Cardiac fibroblast (primary cell): ENCODE data around the gene ZNF527.
A peak's percentile ranks its signal among the peaks of the same experiment; 100 is the strongest.

Experiments used
- DNase-seq, 2 donors: peaks; one replicate each; pipeline versions ENCODE4 v3.0.0 to v3.0.0-alpha.2; 2010; ENCODE audit warnings: low read depth in 2 of 2
- H3K4me3 ChIP-seq, 2 donors: replicated peaks in 1 of 2; 1 replicate in 1 of 2; 2 replicates in 1 of 2; pipeline ENCODE4 v1.5.1; 2011; ENCODE audit warnings: low read depth in 2 of 2, low read length in 2 of 2, mild to moderate bottlenecking in 2 of 2, moderate library complexity in 1 of 2
- CTCF ChIP-seq: IDR thresholded peaks from one replicate; pipeline ENCODE4 v1.5.1; 2011; ENCODE audit warnings: low read depth, mild to moderate bottlenecking, low read length, inconsistent platforms

The ZNF527 gene

GRCh38 chr19:37370880-37371661, at the start of gene ZNF527:
TSS of gene ZNF527 (plus strand) at chr19:37371099. CDS start at chr19:37374199, 3,100 bp downstream.
- no peak for TF ChIP-seq CTCF
- peak within 1 kb of the TSS; percentile 69 to 79 for H3K4me3 ChIP-seq
- DNase-seq = peak; percentile 97 to 98

DNA sequence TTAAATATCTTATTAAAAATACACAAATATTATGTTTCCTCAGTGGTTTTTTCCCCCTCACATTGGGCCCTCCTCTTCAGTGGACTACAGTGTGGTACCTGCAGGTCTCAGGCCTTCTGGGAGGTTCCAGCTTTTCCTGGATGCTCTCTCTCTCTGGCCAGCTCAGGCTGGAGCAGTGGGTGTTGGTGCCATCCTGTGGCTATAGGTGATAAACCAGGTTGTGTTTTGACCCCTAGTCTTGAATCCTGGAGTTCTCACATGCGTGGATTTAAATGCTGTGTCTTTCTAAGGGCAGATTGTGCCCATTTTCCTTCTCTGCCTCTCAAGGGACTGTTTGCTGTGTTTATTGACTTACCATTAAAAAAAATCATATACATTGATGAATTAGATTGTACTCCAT, 41.2 kb upstream of the ZNF527 start:
- H3K4me3 ChIP-seq = no peak overlapping the region
- TF ChIP-seq CTCF = no peak
- DNase-seq = peak; percentile 6 to 12

GRCh38 chr19:37332839-37333238, 38.1 kb upstream of the ZNF527 start:
- no peak overlapping the region for H3K4me3 ChIP-seq
- TF ChIP-seq CTCF = no peak
- DNase-seq = no peak

DNA sequence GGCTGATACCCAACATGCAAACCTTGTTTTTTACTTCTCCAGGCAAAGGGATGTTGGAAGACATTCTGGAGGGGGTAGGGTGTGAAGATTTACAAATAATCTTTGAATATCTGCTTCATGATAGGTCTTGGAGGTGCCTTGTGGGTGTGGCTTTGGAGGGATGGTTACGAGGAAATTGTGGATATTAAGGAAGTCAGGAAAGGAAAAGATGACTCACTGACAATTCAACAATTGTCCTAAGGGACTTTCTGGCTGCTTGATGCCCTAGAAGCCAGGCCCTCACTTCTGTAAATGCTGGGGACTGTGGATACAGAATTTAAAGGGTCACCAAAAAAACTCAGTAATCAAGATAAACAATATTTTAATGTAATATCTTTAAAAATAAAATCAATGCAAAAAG, 37.4 kb upstream of the ZNF527 start:
- H3K4me3 ChIP-seq = no peak overlapping the region
- TF ChIP-seq CTCF = no peak
- DNase-seq = peak; percentile 19 to 53

- H3K4me3 ChIP-seq = peak overlapping the region; percentile 88 to 98
- no peak for TF ChIP-seq CTCF
- peak; percentile 91 to 92 for DNase-seq
These were observed 36.5 kb upstream of the ZNF527 start for GRCh38 chr19:37334179-37335071.

GRCh38 chr19:37342753-37343152, 28.1 kb upstream of the ZNF527 start:
- peak in 1 of 2 donors; percentile 27 for DNase-seq
- TF ChIP-seq CTCF = no peak
- H3K4me3 ChIP-seq = no peak overlapping the region
